GM19395 (cell line): Measurements from ENCODE around the gene CCDC69.
"Not testable (repeated sequence)": the region's sequence is repeated elsewhere in the genome, so short reads cannot be mapped to it uniquely, and the experiment has no call there.

Experiments
- ATAC-seq: cut with Tn5 transposase; IDR thresholded peaks from one replicate; pipeline ENCODE4 v1.9.1; 2021; ENCODE audit warnings: mild to moderate bottlenecking, moderate library complexity; ENCODE audit not compliant: unreplicated experiment

Gene CCDC69

GRCh38 chr5:151222790-151223446 lies 974 bp downstream of the CCDC69 start:
- ATAC-seq, result peak; percentile 72

GRCh38 chr5:151222054-151222789 lies 1.7 kb downstream of the CCDC69 start:
- no peak for ATAC-seq

- ATAC-seq, result no peak
These were observed 2.3 kb downstream of the CCDC69 start for GRCh38 chr5:151221574-151221973.

GRCh38 chr5:151219789-151220188 lies 4.1 kb downstream of the CCDC69 start:
- no peak for ATAC-seq

- no peak for ATAC-seq
These were observed 4.8 kb downstream of the CCDC69 start for GRCh38 chr5:151219138-151219537.

- ATAC-seq, result no peak
These were observed 5.7 kb downstream of the CCDC69 start for GRCh38 chr5:151218177-151218576.

GRCh38 chr5:151216781-151217180 lies 7.1 kb downstream of the CCDC69 start:
- ATAC-seq, result no peak

- no peak for ATAC-seq
These were observed 8.4 kb downstream of the CCDC69 start for GRCh38 chr5:151215546-151215880.

GRCh38 chr5:151214614-151215545 lies 9.0 kb downstream of the CCDC69 start:
- ATAC-seq, result peak; percentile 65

GRCh38 chr5:151213803-151214613 lies 9.9 kb downstream of the CCDC69 start:
- peak; percentile 81 for ATAC-seq

- no peak for ATAC-seq
These were observed 11.5 kb downstream of the CCDC69 start for GRCh38 chr5:151212406-151212798.

GRCh38 chr5:151208481-151208914 lies 15.4 kb downstream of the CCDC69 start:
- ATAC-seq, result no peak

- no peak for ATAC-seq
These were observed 18.5 kb downstream of the CCDC69 start for GRCh38 chr5:151205411-151205810.

- no peak for ATAC-seq
These were observed 19.8 kb downstream of the CCDC69 start for GRCh38 chr5:151204051-151204450.

GRCh38 chr5:151202381-151203139 lies 21.3 kb downstream of the CCDC69 start:
- no peak for ATAC-seq

GRCh38 chr5:151200913-151201595 lies 22.8 kb downstream of the CCDC69 start:
- ATAC-seq, result no peak

GRCh38 chr5:151199581-151200185 lies 24.2 kb downstream of the CCDC69 start:
- ATAC-seq, result no peak

GRCh38 chr5:151198861-151199260 lies 25.0 kb downstream of the CCDC69 start:
- ATAC-seq, result no peak

- ATAC-seq, result not testable (repeated sequence)
These were observed 26.6 kb downstream of the CCDC69 start for GRCh38 chr5:151197291-151197600.
